Caco-2 (cell line): ENCODE results near the gene ZIC4. TPM values are rescaled to one million over a fixed set of nuclear protein-coding genes. Genes with fewer than 3 reads are reported as not detected.

Experiments
- BruUV-seq: library from RNA; stranded (reverse); fragments of 400-500 nt; replicated peaks from 2 replicates; lab custom pipeline; 2021; lab: Mats Ljungman, UMichigan
- CTCF ChIA-PET: fragments of 300-600 bp; sonication (Branson Sonifier 250); formaldehyde crosslinking; loops from one replicate; lab custom pipeline; 2022; ENCODE audit warnings: antibody characterized with exemption; lab: Charles Lee
- POLR2A ChIA-PET: fragments of 300-600 bp; sonication (Branson Sonifier 250); formaldehyde crosslinking; loops from one replicate; lab custom pipeline; 2022; ENCODE audit warnings: antibody characterized with exemption; lab: Charles Lee
- DNase-seq, 2 experiments: peaks; one replicate each; pipeline versions ENCODE4 v3.0.0 to v3.0.0-alpha.2; 2020 to 2022
- H3K27me3 ChIP-seq: replicated peaks from 2 replicates; pipeline ENCODE4 v1.6.0; 2011; ENCODE audit warnings: low read length; ENCODE audit not compliant: control insufficient read depth, insufficient read depth
- H3K36me3 ChIP-seq: 2 replicates; pipeline ENCODE4 v1.5.1; 2011; ENCODE audit warnings: low read length; ENCODE audit not compliant: control insufficient read depth, insufficient read depth
- H3K4me1 ChIP-seq: fragments of 250-450 bp; sonication (Bioruptor Pico); 2 replicates; pipeline ENCODE4 v1.5.1; 2020; ENCODE audit warnings: mild to moderate bottlenecking
- H3K4me3 ChIP-seq: 2 replicates; pipeline ENCODE4 v1.5.1; 2011; ENCODE audit warnings: low read depth, mild to moderate bottlenecking, control low read depth, low read length
- H3K9me3 ChIP-seq: fragments of 250-450 bp; sonication (Bioruptor Pico); 2 replicates; pipeline ENCODE4 v1.5.1; 2020; ENCODE audit warnings: mild to moderate bottlenecking, moderate library complexity
- H3K27ac Mint-ChIP-seq: one replicate; pipeline ENCODE4 v1.8.0; 2022; ENCODE audit warnings: mixed read lengths; ENCODE audit not compliant: unreplicated experiment
- H3K27me3 Mint-ChIP-seq: one replicate; pipeline ENCODE4 v1.8.0; 2022; ENCODE audit warnings: mixed read lengths; ENCODE audit not compliant: insufficient read depth, unreplicated experiment
- H3K36me3 Mint-ChIP-seq: one replicate; pipeline ENCODE4 v1.8.0; 2022; ENCODE audit warnings: mild to moderate bottlenecking, mixed read lengths; ENCODE audit not compliant: insufficient read depth, unreplicated experiment
- H3K4me1 Mint-ChIP-seq: one replicate; pipeline ENCODE4 v1.8.0; 2022; ENCODE audit warnings: low read depth, mixed read lengths; ENCODE audit not compliant: unreplicated experiment
- H3K4me3 Mint-ChIP-seq: one replicate; pipeline ENCODE4 v1.8.0; 2022; ENCODE audit warnings: mild to moderate bottlenecking, moderate library complexity, mixed read lengths; ENCODE audit not compliant: unreplicated experiment
- H3K9me3 Mint-ChIP-seq: one replicate; pipeline ENCODE4 v1.8.0; 2022; ENCODE audit warnings: mixed read lengths; ENCODE audit not compliant: unreplicated experiment
- CTCF ChIP-seq, 2 experiments: fragments of 200-600 bp in 1 of 2; IDR thresholded peaks; 1 replicate in 1 of 2; 2 replicates in 1 of 2; pipeline versions ENCODE4 v1.5.1 to v1.8.0; 2011 to 2022; ENCODE audit warnings: antibody characterized with exemption in 1 of 2, control low read depth in 1 of 2, inconsistent platforms in 1 of 2, low read depth in 1 of 2, low read length in 1 of 2, mild to moderate bottlenecking in 1 of 2, moderate library complexity in 1 of 2; ENCODE audit not compliant: insufficient read depth in 1 of 2, severe bottlenecking in 1 of 2, unreplicated experiment in 1 of 2
- intact Hi-C: fragments of 100-400 bp; cut with micrococcal nuclease; formaldehyde crosslinking; loops from one replicate; pipeline ENCODE4 v1.10.0; 2022; ENCODE audit not compliant: unreplicated experiment
- total RNA-seq: library from RNA; stranded (reverse); gene quantifications from 2 replicates; pipeline ENCODE4 v1.2.3, GENCODE V29; 2022

The ZIC4 gene
- total RNA-seq, 1 experiment from 2014 or later = not detected

GRCh38 chr3:147412261-147412916 lies 6.0 kb upstream of the ZIC4 start:
- no peak overlapping the region for H3K27ac Mint-ChIP-seq
- peaks cover 9% of the 10 kb centered on the region for H3K9me3 Mint-ChIP-seq

GRCh38 chr3:147411815-147412241 lies 5.5 kb upstream of the ZIC4 start:
- intact Hi-C loops = no loop called here
- no peak for DNase-seq
- Histone ChIP-seq H3K27me3 (no peaks in the 10 kb centered on the region), H3K36me3 (no peaks in the 10 kb centered on the region), H3K4me3 (no peak overlapping the region), H3K9me3 (no peaks in the 10 kb centered on the region), H3K4me1 (no peaks in the 10 kb centered on the region)
- no TSS peak for BruUV-seq
- Mint-ChIP-seq H3K9me3 (peaks cover 9% of the 10 kb centered on the region), H3K27me3 (peaks cover 5% of the 10 kb centered on the region), H3K4me3 (no peak overlapping the region), H3K36me3 (peaks cover 6% of the 10 kb centered on the region), H3K27ac (no peak overlapping the region), H3K4me1 (peaks cover 7% of the 10 kb centered on the region)
- ChIA-PET POLR2A (no interaction called here), CTCF (no interaction called here)
- TF ChIP-seq CTCF (IDR thresholded peaks at IDR 0.05; ENCODE audit: insufficient read depth in 1 of 2, low read depth in 1 of 2, low read length in 1 of 2, severe bottlenecking in 1 of 2, unreplicated experiment in 1 of 2) = no peak

More at GRCh38 chr3:147412261-147412916, 6.0 kb upstream of the ZIC4 start:
- ChIA-PET POLR2A (no interaction called here), CTCF (no interaction called here)
- Mint-ChIP-seq H3K4me1 (peaks cover 7% of the 10 kb centered on the region), H3K4me3 (no peak overlapping the region), H3K27me3 (peaks cover 5% of the 10 kb centered on the region), H3K36me3 (peaks cover 6% of the 10 kb centered on the region)
- TF ChIP-seq CTCF (IDR thresholded peaks at IDR 0.05; ENCODE audit: insufficient read depth in 1 of 2, low read depth in 1 of 2, low read length in 1 of 2, severe bottlenecking in 1 of 2, unreplicated experiment in 1 of 2) = no peak
- no peak for DNase-seq
- intact Hi-C loops = no loop called here
- no peaks in the 10 kb centered on the region for H3K36me3 ChIP-seq
- H3K27me3 ChIP-seq = no peaks in the 10 kb centered on the region
- BruUV-seq = no TSS peak
- no peaks in the 10 kb centered on the region for H3K9me3 ChIP-seq
- H3K4me3 ChIP-seq = no peak overlapping the region
- no peaks in the 10 kb centered on the region for H3K4me1 ChIP-seq

GRCh38 chr3:147411238-147411814 lies 5.0 kb upstream of the ZIC4 start:
- no peaks in the 10 kb centered on the region for H3K36me3 ChIP-seq
- peaks cover 9% of the 10 kb centered on the region for H3K9me3 Mint-ChIP-seq
- DNase-seq = no peak
- CTCF ChIA-PET = no interaction called here
- no peak overlapping the region for H3K4me3 Mint-ChIP-seq
- H3K27ac Mint-ChIP-seq = no peak overlapping the region
- POLR2A ChIA-PET = no interaction called here
- H3K36me3 Mint-ChIP-seq = peaks cover 6% of the 10 kb centered on the region
- intact Hi-C loops = no loop called here
- H3K27me3 ChIP-seq = no peaks in the 10 kb centered on the region
- H3K4me1 Mint-ChIP-seq = peaks cover 7% of the 10 kb centered on the region
- peaks cover 5% of the 10 kb centered on the region for H3K27me3 Mint-ChIP-seq
- BruUV-seq = no TSS peak
- no peak for TF ChIP-seq CTCF (IDR thresholded peaks at IDR 0.05; ENCODE audit: insufficient read depth in 1 of 2, low read depth in 1 of 2, low read length in 1 of 2, severe bottlenecking in 1 of 2, unreplicated experiment in 1 of 2)
- H3K4me3 ChIP-seq = no peak overlapping the region
- H3K9me3 ChIP-seq = no peaks in the 10 kb centered on the region
- H3K4me1 ChIP-seq = no peaks in the 10 kb centered on the region
